Embryonic facial prominence (tissue), 1 donor: ENCODE measurements around the gene WDR5.

Source experiments
- DNase-seq: peaks from one replicate; pipeline ENCODE4 v3.0.0-alpha.2; 2016; ENCODE audit errors: extremely low spot score

WDR5 gene

GRCh38 chr9:134158242-134158641 is 22.4 kb downstream of the WDR5 start:
- no peak for DNase-seq

GRCh38 chr9:134158753-134159392 is 23.0 kb downstream of the WDR5 start:
- DNase-seq = no peak

- DNase-seq = no peak
Observed at GRCh38 chr9:134159566-134160245, 23.8 kb downstream of the WDR5 start.

DNA sequence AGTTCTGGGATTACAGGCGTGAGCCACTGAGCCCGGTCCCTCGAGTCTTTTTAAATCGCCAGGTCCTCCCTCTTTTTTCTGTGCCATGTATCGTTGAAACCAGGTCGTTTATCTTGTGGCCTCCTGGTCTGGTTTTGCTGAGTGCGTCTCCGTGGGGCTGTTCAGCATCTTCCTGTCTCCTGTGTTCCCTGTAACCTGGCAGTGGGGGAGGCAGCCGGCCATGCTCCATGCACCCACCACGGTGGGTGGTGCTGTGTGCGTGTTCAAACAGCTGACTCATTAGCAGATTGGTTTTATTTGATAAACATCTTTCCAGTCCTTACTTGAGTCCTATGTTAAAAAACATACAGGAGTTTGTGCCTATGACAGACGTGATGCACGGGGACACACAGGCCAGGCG is 25.8 kb downstream of the WDR5 start:
- DNase-seq = no peak

DNA sequence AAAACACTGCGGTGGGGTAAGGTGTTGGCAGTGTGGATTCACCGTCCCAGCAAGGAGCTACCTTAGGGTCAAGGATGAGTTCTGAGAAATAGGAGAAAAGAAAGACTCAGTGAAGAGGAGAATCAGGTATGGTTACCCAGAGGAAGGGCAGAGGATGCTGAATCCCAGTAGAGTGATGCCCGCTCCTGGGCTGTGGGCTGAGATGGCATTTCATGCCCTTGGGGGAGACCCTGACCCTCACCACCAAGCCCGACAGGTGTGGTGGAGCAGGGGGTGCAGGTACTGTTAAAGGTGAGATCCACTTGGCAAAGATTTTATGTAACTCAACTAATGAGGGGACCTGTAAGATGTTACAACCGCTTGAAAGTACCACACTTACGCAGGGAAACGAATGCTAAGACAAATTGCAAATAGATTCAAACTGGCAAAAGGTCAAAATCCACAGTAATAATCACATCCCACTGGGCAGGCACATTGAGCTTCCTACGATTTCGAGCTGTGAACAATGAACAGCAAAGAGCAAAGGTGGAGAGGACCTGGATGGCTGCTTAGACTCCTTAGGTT is 26.4 kb downstream of the WDR5 start:
- no peak for DNase-seq

DNA sequence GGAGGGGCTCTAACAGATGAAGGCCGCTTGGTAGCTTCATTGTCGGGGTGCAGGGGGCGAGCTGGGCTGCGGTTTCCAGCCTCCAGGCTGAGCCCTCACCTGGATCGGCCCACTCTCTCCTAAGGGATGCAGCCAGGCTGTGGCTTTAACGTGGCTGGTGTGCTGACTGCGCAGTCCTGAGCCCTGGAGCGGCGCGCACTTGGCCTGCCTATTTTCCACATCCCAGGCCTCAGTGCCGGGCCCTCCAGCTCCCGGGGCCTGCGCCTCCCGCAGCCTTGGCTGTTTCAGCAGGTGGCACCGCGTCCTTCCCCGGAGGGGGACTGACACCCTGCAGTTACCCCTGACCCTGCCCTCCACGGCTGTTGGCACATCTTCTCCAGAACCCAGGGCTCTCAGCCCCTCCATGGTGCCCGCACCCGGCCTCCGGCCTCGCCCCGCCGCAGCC is 27.1 kb downstream of the WDR5 start:
- no peak for DNase-seq

DNA sequence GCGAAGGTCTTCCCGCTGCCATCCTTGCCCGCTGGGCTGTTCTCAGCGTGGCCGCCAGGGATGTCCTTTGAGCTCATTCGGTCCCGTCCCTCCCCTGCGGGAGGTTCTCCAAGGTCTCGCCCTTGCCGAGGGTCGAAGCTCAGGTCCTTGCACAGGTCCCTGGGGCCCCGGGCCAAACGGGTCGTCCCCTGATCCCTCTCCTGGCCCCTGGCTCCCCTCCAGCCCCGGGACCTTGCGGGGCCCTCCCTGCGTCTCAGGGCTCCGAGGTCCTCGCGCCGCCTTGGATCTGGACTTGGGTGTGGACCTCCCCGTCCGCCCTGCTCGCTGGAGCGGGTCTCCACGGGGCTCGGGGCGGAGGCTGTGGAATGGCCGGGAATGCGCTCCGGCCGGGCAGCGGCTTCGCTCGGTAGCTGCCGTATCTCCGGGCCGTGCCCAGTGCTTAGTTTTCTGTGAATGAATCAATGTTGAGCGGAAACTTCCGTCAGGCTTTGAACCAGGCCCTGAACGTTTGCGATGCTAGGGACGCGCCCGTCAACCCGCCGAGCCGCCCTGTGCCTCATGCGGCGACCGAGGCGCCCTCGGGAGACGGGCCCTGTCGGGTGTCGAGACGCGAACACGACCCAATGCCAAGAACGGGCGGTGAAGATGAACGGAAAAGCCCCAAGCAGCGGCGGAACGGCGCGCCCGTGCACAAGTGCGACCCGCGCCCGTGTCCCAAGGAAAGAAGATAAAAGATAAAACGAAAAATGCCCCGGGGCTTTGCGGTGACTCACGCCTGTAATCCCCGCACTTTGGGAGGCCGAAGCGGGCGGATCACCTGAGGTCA is 27.7 kb downstream of the WDR5 start:
- no peak for DNase-seq

DNA sequence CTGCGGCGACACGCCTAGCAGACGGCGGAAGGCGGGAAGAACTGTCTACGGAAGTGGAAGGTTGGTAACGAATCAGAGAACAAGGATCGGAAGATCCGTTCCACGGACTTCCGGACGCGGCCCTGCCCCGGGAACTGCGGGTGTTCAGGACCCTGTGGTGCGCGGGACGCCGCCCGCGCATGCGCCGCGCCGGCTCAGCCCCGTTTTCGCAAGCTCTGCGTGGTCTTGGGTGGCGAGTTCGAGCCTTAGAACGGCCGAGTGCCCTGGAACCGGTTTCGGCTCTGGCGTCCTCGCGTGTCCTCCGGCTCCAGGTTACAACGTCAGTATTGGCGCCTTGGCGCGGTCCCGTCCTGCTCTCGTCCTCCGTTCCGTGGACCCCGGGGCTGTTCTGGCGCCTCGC is 29.0 kb downstream of the WDR5 start:
- no peak for DNase-seq

GRCh38 chr9:134165357-134166315 is 29.8 kb downstream of the WDR5 start:
- no peak for DNase-seq

- DNase-seq = no peak
Observed at GRCh38 chr9:134166374-134166773, 30.5 kb downstream of the WDR5 start.

DNA sequence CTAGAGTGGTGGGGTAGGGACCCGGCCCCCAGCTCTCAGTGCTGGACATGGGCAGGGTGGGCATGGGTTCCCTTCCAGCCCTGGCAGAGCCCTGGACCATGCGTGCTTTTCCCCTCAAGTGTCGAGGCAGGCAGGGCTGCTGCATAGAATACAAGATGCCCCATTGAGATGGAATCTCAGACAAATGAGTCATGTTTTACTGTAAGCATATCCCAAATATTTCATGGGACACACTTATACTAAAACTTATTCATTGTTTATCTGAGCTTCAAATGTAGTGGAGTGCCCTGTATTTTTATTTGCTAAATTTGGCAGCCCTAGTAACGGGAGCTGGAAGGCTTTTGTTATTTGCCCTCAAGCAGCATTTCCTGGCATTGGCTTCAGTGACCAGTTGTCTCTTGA is 31.6 kb downstream of the WDR5 start:
- no peak for DNase-seq

GRCh38 chr9:134168757-134169550 is 33.1 kb downstream of the WDR5 start:
- no peak for DNase-seq

- no peak for DNase-seq
Observed at GRCh38 chr9:134169724-134170401, 34.0 kb downstream of the WDR5 start.

GRCh38 chr9:134170532-134171315 is 34.8 kb downstream of the WDR5 start:
- DNase-seq = no peak

DNA sequence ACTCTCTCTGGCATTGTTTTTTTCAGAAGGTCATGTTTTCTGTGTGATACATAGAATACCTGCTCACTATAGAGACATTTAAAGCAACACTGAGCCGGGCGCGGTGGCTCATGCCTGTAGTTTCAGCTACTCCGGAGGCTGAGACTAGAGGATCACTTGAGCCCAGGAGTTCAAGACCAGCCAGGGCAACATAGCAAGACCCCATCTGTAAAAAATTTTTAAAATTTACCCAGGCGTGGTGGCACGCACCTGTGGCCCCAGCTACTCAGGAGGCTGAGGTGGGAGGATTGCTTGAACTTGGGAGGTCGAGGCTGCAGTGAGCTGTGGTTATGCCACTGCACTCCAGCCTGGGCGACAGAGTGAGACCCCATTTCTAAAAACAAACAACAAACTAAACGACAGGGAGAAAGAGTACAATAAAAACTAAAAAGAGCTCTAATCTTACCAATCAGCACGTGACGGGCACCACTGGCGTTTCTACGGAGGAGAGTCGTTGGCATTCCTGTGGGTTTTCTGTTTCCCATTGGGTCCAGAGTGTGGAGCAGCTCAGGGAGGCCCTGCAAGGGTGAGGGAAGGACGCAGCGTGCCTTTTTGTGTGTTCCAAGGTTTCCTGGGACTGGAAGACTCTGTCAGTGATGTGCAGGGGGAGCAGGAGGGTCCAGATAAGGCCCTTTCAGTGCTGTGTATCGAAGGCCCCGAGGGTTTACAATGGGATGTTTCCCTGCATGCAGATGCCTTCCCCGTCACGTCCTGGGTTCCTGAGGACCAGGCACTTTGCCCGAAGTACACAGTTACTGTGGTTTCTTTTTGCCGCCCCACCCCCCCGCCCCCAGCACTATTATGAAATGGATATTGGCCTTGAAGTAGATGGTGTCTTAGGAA is 35.7 kb downstream of the WDR5 start:
- DNase-seq = no peak

- DNase-seq = no peak
Observed at GRCh38 chr9:134172198-134173126, 36.6 kb downstream of the WDR5 start.
